OCI-LY3 (cell line): ENCODE results near the gene ACAA1.

ENCODE experiments used
- H2AFZ ChIP-seq: fragments of 200-600, 300-600 bp; shearing (Covaris generic); 2 replicates; pipeline ENCODE4 v1.6.0; 2014; ENCODE audit warnings: antibody characterized with exemption, low read depth, low read length
- H3K27ac ChIP-seq: fragments of 200-600, 300-600 bp; sonication (generic); 2 replicates; pipeline ENCODE4 v1.5.1; 2014; ENCODE audit warnings: mild to moderate bottlenecking, low read length, moderate library complexity, mixed read lengths
- H3K27me3 ChIP-seq: fragments of 200-600, 300-600 bp; sonication (generic); 2 replicates; pipeline ENCODE4 v1.6.1; 2014; ENCODE audit warnings: low read depth, low read length, mixed read lengths
- H3K36me3 ChIP-seq: fragments of 200-600, 300-600 bp; sonication (generic); replicated peaks from 2 replicates; pipeline ENCODE3; 2014; ENCODE audit warnings: low read depth, low read length, mixed read lengths
- H3K4me1 ChIP-seq: fragments of 300-600, 200-600 bp; sonication (generic); 2 replicates; pipeline ENCODE4 v1.6.1; 2014; ENCODE audit warnings: low read length, mixed read lengths
- H3K4me2 ChIP-seq: fragments of 200-600, 300-600 bp; sonication (generic); 2 replicates; pipeline ENCODE4 v1.6.1; 2014; ENCODE audit warnings: low read length, mixed read lengths
- H3K4me3 ChIP-seq: fragments of 300-600, 200-600 bp; sonication (generic); 2 replicates; pipeline ENCODE4 v1.5.1; 2014; ENCODE audit warnings: antibody characterized with exemption, mild to moderate bottlenecking, low read length, moderate library complexity
- H3K79me2 ChIP-seq: fragments of 300-600, 200-600 bp; shearing (Covaris generic); 2 replicates; pipeline ENCODE4 v1.6.1; 2014; ENCODE audit warnings: mild to moderate bottlenecking, low read length, mixed read lengths
- H3K9ac ChIP-seq: fragments of 300-600, 200-600 bp; shearing (Covaris generic); 2 replicates; pipeline ENCODE4 v1.6.0; 2014; ENCODE audit warnings: mild to moderate bottlenecking, low read length, moderate library complexity
- H3K9me3 ChIP-seq: fragments of 200-600, 300-600 bp; shearing (Covaris generic); 2 replicates; pipeline ENCODE4 v1.6.1; 2014; ENCODE audit warnings: low read length, mixed read lengths; ENCODE audit not compliant: insufficient read depth
- H4K20me1 ChIP-seq: fragments of 200-600, 300-600 bp; sonication (generic); 2 replicates; pipeline ENCODE4 v1.6.1; 2016; ENCODE audit warnings: low read length, mixed read lengths; ENCODE audit not compliant: insufficient read depth
- EZH2phosphoT487 ChIP-seq: fragments of 200-600 bp; shearing (Covaris generic); IDR thresholded peaks from 2 replicates; pipeline ENCODE4 v1.6.1; 2018; ENCODE audit warnings: antibody characterized with exemption, mixed run types, low read depth
- TF ChIP-seq, protein P1 (sequence below): fragments of 200-600, 300-600 bp; sonication (generic); IDR thresholded peaks from 2 replicates; pipeline ENCODE4 v1.5.1; 2014; ENCODE audit warnings: antibody characterized with exemption, low read length, low read depth

Gene ACAA1

DNA sequence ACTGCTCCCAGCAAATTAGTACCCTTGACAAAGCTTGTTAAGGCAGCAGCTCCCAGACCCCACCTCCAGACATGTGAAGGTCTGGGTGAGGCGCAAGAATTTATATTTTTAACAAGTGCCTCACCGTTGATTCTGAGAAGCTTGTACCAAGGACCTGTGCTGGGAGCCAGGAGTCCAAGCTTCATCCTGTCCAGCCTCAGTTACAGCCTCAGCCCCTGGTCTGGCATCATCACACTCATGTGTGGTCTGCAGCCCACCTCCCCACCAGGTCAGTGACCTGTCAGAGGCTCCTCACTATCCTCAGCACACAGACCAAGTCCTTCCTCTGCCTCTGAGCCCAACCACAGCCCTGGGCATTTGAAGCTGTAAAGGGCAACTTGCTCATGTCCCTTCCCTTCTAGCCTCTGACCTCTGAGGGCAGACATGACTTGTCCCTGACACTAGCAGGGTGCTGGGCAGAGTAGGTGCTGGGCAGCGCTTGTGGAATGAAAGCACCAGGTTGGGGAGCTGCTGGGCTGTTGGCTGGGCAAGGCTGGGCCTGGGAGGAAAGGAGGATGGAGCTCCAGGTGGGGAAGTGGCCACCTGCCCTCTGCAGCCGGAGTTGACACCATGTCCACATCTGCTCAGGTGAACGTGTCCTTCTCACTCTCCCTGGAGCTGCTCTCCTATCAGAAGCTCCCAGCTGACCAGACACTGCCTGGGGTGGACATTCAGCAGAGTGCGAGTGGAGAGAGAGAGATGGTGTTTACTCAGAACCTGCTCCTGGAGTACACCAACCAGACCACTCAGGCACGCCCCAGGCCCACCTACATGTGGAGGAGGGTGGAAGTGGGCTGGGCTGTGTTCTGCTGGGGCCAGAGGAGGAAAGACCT, 16.9 kb downstream of the ACAA1 start:
- peaks cover 27% of the 10 kb centered on the region for H3K36me3 ChIP-seq
- H3K4me1 ChIP-seq, result peaks cover 19% of the 10 kb centered on the region
- 0 out of 2 replicates have a peak, but pooled peaks cover 3% of the 10 kb centered on the region for H3K27me3 ChIP-seq
- no peak overlapping the region for H2AFZ ChIP-seq
- H3K9ac ChIP-seq, result no peak overlapping the region
- no peak overlapping the region for H3K27ac ChIP-seq
- no peaks in the 10 kb centered on the region for H3K79me2 ChIP-seq
- TF ChIP-seq, protein P1, sequence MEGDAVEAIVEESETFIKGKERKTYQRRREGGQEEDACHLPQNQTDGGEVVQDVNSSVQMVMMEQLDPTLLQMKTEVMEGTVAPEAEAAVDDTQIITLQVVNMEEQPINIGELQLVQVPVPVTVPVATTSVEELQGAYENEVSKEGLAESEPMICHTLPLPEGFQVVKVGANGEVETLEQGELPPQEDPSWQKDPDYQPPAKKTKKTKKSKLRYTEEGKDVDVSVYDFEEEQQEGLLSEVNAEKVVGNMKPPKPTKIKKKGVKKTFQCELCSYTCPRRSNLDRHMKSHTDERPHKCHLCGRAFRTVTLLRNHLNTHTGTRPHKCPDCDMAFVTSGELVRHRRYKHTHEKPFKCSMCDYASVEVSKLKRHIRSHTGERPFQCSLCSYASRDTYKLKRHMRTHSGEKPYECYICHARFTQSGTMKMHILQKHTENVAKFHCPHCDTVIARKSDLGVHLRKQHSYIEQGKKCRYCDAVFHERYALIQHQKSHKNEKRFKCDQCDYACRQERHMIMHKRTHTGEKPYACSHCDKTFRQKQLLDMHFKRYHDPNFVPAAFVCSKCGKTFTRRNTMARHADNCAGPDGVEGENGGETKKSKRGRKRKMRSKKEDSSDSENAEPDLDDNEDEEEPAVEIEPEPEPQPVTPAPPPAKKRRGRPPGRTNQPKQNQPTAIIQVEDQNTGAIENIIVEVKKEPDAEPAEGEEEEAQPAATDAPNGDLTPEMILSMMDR, result no peak
- H4K20me1 ChIP-seq, result peaks cover 14% of the 10 kb centered on the region; the same call in 1 of the 2 replicates
- no peak overlapping the region for H3K4me2 ChIP-seq
- no peaks in the 10 kb centered on the region for H3K9me3 ChIP-seq
- H3K4me3 ChIP-seq, result no peak overlapping the region

- no peak overlapping the region for H2AFZ ChIP-seq
- H3K4me2 ChIP-seq, result no peak overlapping the region
These were observed 17.7 kb downstream of the ACAA1 start for GRCh38 chr3:38119248-38119544.

DNA sequence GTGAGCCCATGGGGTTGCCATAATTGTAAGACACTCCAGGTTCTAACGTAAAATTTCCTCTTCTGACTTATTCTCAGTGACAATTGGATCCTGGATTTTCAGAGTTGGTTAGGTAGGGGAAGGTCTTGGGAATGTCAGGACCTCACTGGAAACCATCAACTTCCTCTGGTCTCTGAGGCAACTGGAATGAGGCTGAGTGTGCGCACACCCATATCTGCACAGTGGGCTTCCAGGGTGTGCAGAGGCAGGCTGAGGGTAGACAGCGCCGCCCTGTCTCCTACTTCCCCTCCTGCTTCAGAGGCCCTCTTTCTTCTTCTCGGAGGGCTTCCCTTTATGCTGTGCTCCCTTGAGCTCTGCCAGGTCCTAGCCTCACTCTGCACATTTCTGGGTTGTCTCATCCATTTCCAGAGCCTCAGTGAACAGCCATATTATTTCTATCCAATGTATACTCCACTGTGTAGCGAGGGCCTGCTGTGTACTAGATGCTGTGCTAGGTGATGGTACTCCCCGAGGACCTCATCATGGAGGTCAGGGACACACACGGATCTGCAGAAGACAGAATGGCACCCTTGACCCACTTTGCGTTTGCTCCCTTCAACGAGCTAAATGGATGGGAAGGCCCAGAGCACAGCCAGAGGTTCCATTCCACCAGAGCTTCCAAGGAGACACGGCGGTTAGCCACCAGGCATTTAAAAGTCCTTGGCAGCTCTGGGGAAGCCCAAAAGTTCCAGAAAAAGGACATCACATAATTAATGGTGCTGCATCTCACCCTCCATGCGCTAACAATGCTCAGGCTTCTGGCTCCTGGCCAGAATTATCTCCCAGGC, 18.3 kb downstream of the ACAA1 start:
- no peak overlapping the region for H2AFZ ChIP-seq
- no peak overlapping the region for H3K9ac ChIP-seq
- TF ChIP-seq, protein P1, result no peak
- no peak for TF ChIP-seq EZH2phosphoT487
- H3K4me1 ChIP-seq, result peaks cover 26% of the 10 kb centered on the region
- H3K9me3 ChIP-seq, result no peaks in the 10 kb centered on the region
- H3K27me3 ChIP-seq, result 0 out of 2 replicates have a peak, but pooled peaks cover 3% of the 10 kb centered on the region
- H3K36me3 ChIP-seq, result peaks cover 17% of the 10 kb centered on the region
- no peaks in the 10 kb centered on the region for H3K79me2 ChIP-seq
- 0 out of 2 replicates have a peak, but pooled peaks cover 7% of the 10 kb centered on the region for H4K20me1 ChIP-seq
- H3K4me3 ChIP-seq, result no peak overlapping the region
- no peak overlapping the region for H3K4me2 ChIP-seq
- no peak overlapping the region for H3K27ac ChIP-seq

More at GRCh38 chr3:38119248-38119544, 17.7 kb downstream of the ACAA1 start:
- H3K27me3 ChIP-seq, result 0 out of 2 replicates have a peak, but pooled peaks cover 3% of the 10 kb centered on the region
- no peak overlapping the region for H3K9ac ChIP-seq
- H3K9me3 ChIP-seq, result no peaks in the 10 kb centered on the region
- no peak overlapping the region for H3K4me3 ChIP-seq
- no peak overlapping the region for H3K27ac ChIP-seq
- no peak for TF ChIP-seq EZH2phosphoT487
- TF ChIP-seq, protein P1, result no peak
- 0 out of 2 replicates have a peak, but pooled peaks cover 7% of the 10 kb centered on the region for H4K20me1 ChIP-seq
- no peaks in the 10 kb centered on the region for H3K79me2 ChIP-seq
- peaks cover 20% of the 10 kb centered on the region for H3K36me3 ChIP-seq
- H3K4me1 ChIP-seq, result peaks cover 26% of the 10 kb centered on the region
